ENCODE data around the gene SAMHD1.
"Not testable (repeated sequence)": the region's sequence is repeated elsewhere in the genome, so short reads cannot be mapped to it uniquely, and the experiment has no call there.

Gene SAMHD1

GRCh38 chr20:36854348-36855240, 96.9 kb downstream of the SAMHD1 start:
- DNase-seq (ENCODE audit: low read depth) = peak; percentile 72

DNA sequence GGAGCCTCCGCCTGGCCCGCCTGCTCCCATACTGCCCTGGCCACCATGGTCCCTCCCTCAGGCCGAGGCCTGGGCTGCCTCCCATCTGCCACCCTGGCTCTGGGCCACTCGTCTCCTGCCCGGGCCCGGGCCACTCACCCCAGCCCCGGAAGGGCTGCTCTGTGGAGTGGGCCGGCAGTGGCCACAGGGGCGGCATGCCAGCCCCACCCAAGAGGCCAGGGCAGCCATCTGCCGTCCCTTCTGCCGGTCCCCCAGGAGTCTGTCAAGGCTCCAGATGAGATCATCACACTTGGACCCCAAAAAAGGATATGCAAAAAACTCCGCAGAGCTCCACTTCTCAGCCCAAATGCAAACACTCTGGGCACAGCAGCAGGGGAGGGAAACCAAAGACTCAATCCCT, 99.3 kb downstream of the SAMHD1 start:
- DNase-seq (ENCODE audit: low read depth) = no peak

- no peak for DNase-seq (ENCODE audit: low read depth)
Observed at GRCh38 chr20:36851490-36851889, 100.0 kb downstream of the SAMHD1 start.

DNA sequence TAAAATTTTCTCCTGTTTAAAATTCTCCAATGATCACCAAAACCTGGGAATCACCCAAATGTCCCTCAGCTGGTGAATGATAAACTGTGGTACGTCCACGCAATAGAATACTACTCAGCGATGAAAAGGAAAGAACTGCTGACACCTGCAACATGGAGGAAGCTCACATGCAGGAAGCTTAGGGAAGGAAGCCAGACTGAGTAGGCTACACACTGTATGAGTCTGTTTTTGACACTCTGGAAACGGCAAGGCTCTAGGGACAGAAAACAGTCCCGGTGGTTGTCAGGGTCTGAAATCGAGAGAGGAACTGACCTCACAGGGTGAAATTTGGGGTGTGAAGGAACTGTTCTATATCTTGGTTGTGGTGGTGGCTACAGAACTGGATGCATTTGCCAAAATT, 100.7 kb downstream of the SAMHD1 start:
- no peak for DNase-seq (ENCODE audit: low read depth)

- no peak for DNase-seq (ENCODE audit: low read depth)
Observed at GRCh38 chr20:36849333-36850065, 102.0 kb downstream of the SAMHD1 start.

GRCh38 chr20:36848677-36849076, 102.8 kb downstream of the SAMHD1 start:
- DNase-seq (ENCODE audit: low read depth) = no peak

- DNase-seq (ENCODE audit: low read depth) = peak; percentile 94
Observed at GRCh38 chr20:36848078-36848660, 103.3 kb downstream of the SAMHD1 start.

DNA sequence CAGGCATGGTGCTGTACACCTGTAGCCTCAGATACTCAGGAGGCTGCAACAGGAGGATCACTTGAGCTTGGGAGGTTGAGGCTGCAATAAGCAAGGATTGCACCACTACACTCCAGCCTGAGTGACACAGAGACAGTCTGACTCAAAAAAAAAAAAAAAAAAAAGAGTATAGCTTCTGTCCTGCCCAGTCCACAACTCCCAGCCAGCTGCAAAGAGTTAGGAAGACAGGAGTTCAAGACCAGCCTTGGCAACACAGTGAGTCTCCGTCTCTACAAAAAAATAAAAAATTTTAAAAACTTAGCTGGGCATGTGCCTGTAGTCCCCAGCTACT, 103.8 kb downstream of the SAMHD1 start:
- peak; percentile 45 for DNase-seq (ENCODE audit: low read depth)

- DNase-seq (ENCODE audit: low read depth) = peak; percentile 88
Observed at GRCh38 chr20:36847009-36847709, 104.3 kb downstream of the SAMHD1 start.

GRCh38 chr20:36845288-36845971, 106.1 kb downstream of the SAMHD1 start:
- no peak for DNase-seq (ENCODE audit: low read depth)

- not testable (repeated sequence) for DNase-seq (ENCODE audit: low read depth)
Observed at GRCh38 chr20:36841030-36841429, 110.5 kb downstream of the SAMHD1 start.
